Fibroblast of lung (primary cell): ENCODE results near the gene SLC25A12.

Experiments used
- CTCF ChIP-seq, 2 donors: IDR thresholded peaks in 1 of 2; conservative IDR thresholded peaks in 1 of 2; 1 replicate in 1 of 2; 2 replicates in 1 of 2; pipeline ENCODE4 v1.5.1; 2011 to 2012; ENCODE audit warnings: low read length in 2 of 2, control low read depth in 1 of 2, inconsistent platforms in 1 of 2, low read depth in 1 of 2, mild to moderate bottlenecking in 1 of 2
- EZH2 ChIP-seq: IDR thresholded peaks from 2 replicates; pipeline ENCODE4 v1.5.1; 2012; ENCODE audit warnings: low read length, control low read depth, mild to moderate bottlenecking; ENCODE audit errors: missing control alignments

DNA sequence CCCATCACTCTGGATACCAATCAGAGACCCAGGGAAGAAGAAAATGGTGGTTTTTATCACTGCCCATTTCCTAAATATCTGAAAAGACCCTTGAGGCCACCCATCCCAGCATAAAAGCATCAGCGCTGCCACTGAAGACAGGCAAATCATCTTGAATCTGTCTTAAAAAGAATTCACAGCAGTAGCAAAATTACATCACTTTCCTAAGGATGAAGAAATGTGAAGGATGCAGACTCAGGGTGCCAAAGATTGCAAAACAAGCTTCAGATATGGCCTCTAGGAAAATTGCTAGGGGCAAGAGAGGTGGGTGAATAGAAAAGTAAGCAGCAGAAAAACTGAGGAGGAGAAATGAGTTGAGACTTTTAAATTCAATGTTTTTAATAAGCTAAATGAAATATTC is 70.0 kb downstream of the SLC25A12 start:
- TF ChIP-seq CTCF (conservative IDR thresholded peaks at IDR 0.05 in 1 of 2, IDR thresholded peaks at IDR 0.05 in 1 of 2; ENCODE audit: low read depth in 1 of 2, low read length in 2 of 2) (no peak), EZH2 (no peak)
